Right lobe of liver (tissue), 6 donors: ENCODE results near the gene RIT1. TPM values are rescaled to one million over a fixed set of nuclear protein-coding genes. Genes with fewer than 3 reads are reported as not detected.

Source experiments
- ATAC-seq, 4 donors: fragments of 200-7000 bp; cut with Tn5 transposase; one replicate each; pipeline ENCODE4 v1.9.1; 2020; ENCODE audit warnings: mild to moderate bottlenecking in 4 of 4, moderate library complexity in 4 of 4
- DNase-seq, 3 donors: peaks; one replicate each; pipeline ENCODE4 v3.0.0-alpha.2; 2020
- H3K27ac ChIP-seq, 3 donors: fragments of 200-600 bp; one replicate each; pipeline ENCODE4 v1.8.0; 2022
- H3K27me3 ChIP-seq, 2 donors: fragments of 200-600 bp; one replicate each; pipeline ENCODE4 v1.8.0; 2022
- H3K36me3 ChIP-seq, 4 donors: fragments of 200-600 bp; sonication (generic) in 1 of 4; one replicate each; pipeline versions ENCODE4 v1.5.1 to v1.8.0; 2017 to 2022; ENCODE audit warnings: control low read depth in 1 of 4
- H3K4me1 ChIP-seq, 4 donors: fragments of 200-600 bp; sonication (generic) in 1 of 4; one replicate each; pipeline versions ENCODE4 v1.5.1 to v1.8.0; 2017 to 2022; ENCODE audit warnings: control low read depth in 1 of 4
- H3K4me3 ChIP-seq, 3 donors: fragments of 200-600 bp; one replicate each; pipeline ENCODE4 v1.8.0; 2022
- H3K9me3 ChIP-seq, 4 donors: fragments of 200-600 bp; sonication (generic) in 1 of 4; one replicate each; pipeline versions ENCODE4 v1.5.1 to v1.8.0; 2017 to 2022; ENCODE audit warnings: control low read depth in 1 of 4
- POLR2A ChIP-seq: fragments of 450-650 bp; IDR thresholded peaks from one replicate; pipeline ENCODE4 v1.6.1; 2017; ENCODE audit warnings: antibody characterized with exemption, mild to moderate bottlenecking
- WGBS: methylation state at CpG from one replicate; pipeline ENCODE4 v1.1.6; 2018; ENCODE audit warnings: low coverage, low lambda C conversion rate; ENCODE audit not compliant: insufficient coverage; ENCODE audit errors: missing lambda C conversion rate; 5-methylcytosine and 5-hydroxymethylcytosine counted together
- intact Hi-C, 2 donors: fragments of 100-400 bp; cut with DNase I; formaldehyde crosslinking; loops; one replicate each; pipeline versions ENCODE4 v1.11.2 to v1.14.1; 2022
- total RNA-seq, 6 experiments: library from RNA; depleted of rRNA in 2 of 6; stranded (reverse); fragments of >200 nt in 2 of 6; fragmentation: NEBNext Ultra II Directional in 3 of 6; extraction: Animal tissue kit (Norgen Biotek cat#: 25700) in 3 of 6; gene quantifications; one replicate each; pipeline versions ENCODE4 v1.1.0 to v1.2.4, GENCODE V29; 2016 to 2023
- TF ChIP-seq, protein P1 (sequence below), 4 donors: fragments of 200-600 bp in 3 of 4; fragments of 450-650 bp in 1 of 4; IDR thresholded peaks; one replicate each; pipeline versions ENCODE4 v1.5.1 to v1.8.0; 2016 to 2022; ENCODE audit warnings: antibody characterized with exemption in 4 of 4, mild to moderate bottlenecking in 2 of 4
- donor health status: DM: no; HTN: yes; CAD: no.
- donor health status: DM: no; HTN: no; CAD: no.
- donor health status: DM: no; HTN: no; CAD: no.
- donor health status: DM: no; HTN: yes; CAD: no.
- donor health status: DM: no; HTN: yes; CAD: no.

RIT1 gene
- total RNA-seq, 6 experiments from 2014 or later, result 4.9 to 28.3 (median 11.3) TPM

- Histone ChIP-seq H3K27me3 (no peaks in the 10 kb centered on the region), H3K36me3 (peaks cover 14 to 98% (median 56%) of the 10 kb centered on the region in 4 donors), H3K4me1 (no peaks in the 10 kb centered on the region), H3K4me3 (no peak overlapping the region), H3K27ac (no peak overlapping the region), H3K9me3 (no peaks in the 10 kb centered on the region)
- intact Hi-C loops, result no loop called here
- ATAC-seq, result no peak
- 100% methylated on average over 2 of the region's 2 CpGs for WGBS
- TF ChIP-seq POLR2A, result no peak
- TF ChIP-seq, protein P1, sequence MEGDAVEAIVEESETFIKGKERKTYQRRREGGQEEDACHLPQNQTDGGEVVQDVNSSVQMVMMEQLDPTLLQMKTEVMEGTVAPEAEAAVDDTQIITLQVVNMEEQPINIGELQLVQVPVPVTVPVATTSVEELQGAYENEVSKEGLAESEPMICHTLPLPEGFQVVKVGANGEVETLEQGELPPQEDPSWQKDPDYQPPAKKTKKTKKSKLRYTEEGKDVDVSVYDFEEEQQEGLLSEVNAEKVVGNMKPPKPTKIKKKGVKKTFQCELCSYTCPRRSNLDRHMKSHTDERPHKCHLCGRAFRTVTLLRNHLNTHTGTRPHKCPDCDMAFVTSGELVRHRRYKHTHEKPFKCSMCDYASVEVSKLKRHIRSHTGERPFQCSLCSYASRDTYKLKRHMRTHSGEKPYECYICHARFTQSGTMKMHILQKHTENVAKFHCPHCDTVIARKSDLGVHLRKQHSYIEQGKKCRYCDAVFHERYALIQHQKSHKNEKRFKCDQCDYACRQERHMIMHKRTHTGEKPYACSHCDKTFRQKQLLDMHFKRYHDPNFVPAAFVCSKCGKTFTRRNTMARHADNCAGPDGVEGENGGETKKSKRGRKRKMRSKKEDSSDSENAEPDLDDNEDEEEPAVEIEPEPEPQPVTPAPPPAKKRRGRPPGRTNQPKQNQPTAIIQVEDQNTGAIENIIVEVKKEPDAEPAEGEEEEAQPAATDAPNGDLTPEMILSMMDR (IDR thresholded peaks at IDR 0.05), result no peak
- DNase-seq, result no peak
These were observed 8.7 kb upstream of the RIT1 start for GRCh38 chr1:155919801-155920200.

DNA sequence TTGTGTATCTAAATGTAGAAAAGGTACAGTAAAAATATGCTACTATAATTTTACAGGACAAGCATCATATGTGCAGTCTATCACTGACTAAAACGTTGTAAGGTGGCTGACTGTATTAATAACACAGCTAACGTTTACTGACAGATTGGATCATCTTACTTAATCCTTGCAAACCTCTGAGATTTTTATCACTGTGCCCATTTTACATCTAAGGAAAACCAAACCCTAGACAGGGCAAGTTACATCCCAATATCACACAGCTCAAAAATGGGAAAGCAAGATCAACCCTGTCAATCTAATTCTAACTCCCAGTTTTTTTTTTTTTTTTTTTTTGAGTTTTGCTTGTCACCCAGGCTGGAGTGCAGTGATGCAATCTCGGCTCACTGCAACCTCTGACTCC is 7.5 kb upstream of the RIT1 start:
- WGBS, result 62% methylated on average over 3 of the region's 3 CpGs
- H3K4me3 ChIP-seq, result no peak overlapping the region
- no peak for TF ChIP-seq POLR2A
- TF ChIP-seq, protein P1 (IDR thresholded peaks at IDR 0.05), result no peak

GRCh38 chr1:155913969-155914757 is 3.0 kb upstream of the RIT1 start:
- intact Hi-C loops, result no loop called here
- ATAC-seq (no peak), DNase-seq (no peak)
- WGBS, result 66% methylated on average over 6 of the region's 6 CpGs
- Histone ChIP-seq H3K36me3 (peaks cover 14 to 74% (median 39%) of the 10 kb centered on the region in 4 donors), H3K4me3 (no peak overlapping the region), H3K9me3 (no peaks in the 10 kb centered on the region), H3K27me3 (no peaks in the 10 kb centered on the region), H3K4me1 (peaks cover 0 to 8% (median 0%) of the 10 kb centered on the region in 4 donors), H3K27ac (no peak overlapping the region)
- TF ChIP-seq, protein P1 (IDR thresholded peaks at IDR 0.05), result no peak
- no peak for TF ChIP-seq POLR2A

More for the DNA sequence above, 7.5 kb upstream of the RIT1 start:
- Histone ChIP-seq H3K4me1 (no peaks in the 10 kb centered on the region), H3K9me3 (no peaks in the 10 kb centered on the region), H3K27ac (no peak overlapping the region), H3K27me3 (no peaks in the 10 kb centered on the region), H3K36me3 (peaks cover 14 to 98% (median 53%) of the 10 kb centered on the region in 4 donors)
- DNase-seq (no peak), ATAC-seq (no peak)
- intact Hi-C loops, result no loop called here

- Histone ChIP-seq H3K9me3 (no peaks in the 10 kb centered on the region), H3K36me3 (peaks cover 18 to 64% (median 30%) of the 10 kb centered on the region in 4 donors), H3K4me1 (peaks cover 0 to 8% (median 0%) of the 10 kb centered on the region in 4 donors), H3K27ac (peak overlapping the region in 2 of 3 donors; percentile 86 to 93), H3K27me3 (no peaks in the 10 kb centered on the region), H3K4me3 (no peak overlapping the region)
- DNase-seq, result no peak
- TF ChIP-seq POLR2A, result no peak
- TF ChIP-seq, protein P1 (IDR thresholded peaks at IDR 0.05), result no peak
- no peak for ATAC-seq
- 74% methylated on average over 6 of the region's 11 CpGs for WGBS
- intact Hi-C loops, result no loop called here
These were observed 947 bp upstream of the RIT1 start for GRCh38 chr1:155912056-155912536.
